NCI-H187 treated with DMSO at 0.1 percent for 48 hours (cell line): ENCODE data around the gene PPP2R1A.
"Not testable (repeated sequence)": the region's sequence is repeated elsewhere in the genome, so short reads cannot be mapped to it uniquely, and the experiment has no call there.

Source experiments
- DNase-seq: peaks from one replicate; lab custom pipeline; 2025; lab: John Stamatoyannopoulos, UW

The PPP2R1A gene

GRCh38 chr19:52244021-52244420, 54.2 kb downstream of the PPP2R1A start:
- DNase-seq, result no peak

GRCh38 chr19:52248241-52248640, 58.4 kb downstream of the PPP2R1A start:
- no peak for DNase-seq

DNA sequence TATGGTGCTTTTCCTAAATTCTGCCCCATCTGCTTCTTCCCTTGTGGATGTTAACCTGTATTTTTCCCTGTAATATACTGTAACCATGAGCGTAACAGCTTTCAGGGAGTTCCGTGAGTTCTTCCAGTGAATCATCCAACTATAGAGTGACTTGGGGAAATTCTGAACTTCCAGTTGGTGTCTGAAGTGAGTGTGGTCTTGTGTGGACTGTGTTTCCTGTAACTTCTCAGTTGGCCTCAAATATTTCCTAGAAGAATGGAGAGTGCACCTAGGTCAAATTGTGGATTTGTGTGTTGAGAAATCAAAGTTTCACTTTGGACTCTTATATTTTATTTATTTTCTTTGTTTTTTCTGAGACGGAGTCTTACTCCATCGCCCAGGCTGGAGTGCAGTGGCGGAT, 68.6 kb downstream of the PPP2R1A start:
- DNase-seq, result no peak

DNA sequence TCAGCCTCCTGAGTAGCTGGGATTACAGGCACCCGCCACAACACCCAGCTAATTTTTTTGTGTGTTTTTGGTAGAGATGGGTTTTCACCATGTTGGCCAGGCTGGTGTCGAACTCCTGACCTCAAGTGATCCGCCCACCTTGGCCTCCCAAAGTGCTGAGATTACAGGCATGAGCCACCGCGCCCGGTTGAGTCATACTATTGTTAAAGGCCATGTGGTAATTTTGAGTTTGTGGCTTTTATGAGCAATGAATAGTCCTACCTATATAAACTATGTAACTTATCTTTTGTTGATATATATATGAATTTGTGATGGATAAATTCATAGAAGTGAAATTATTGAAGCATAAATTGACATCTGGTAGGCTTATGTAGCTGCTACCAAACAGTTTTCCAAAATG, 75.7 kb downstream of the PPP2R1A start:
- DNase-seq, result not testable (repeated sequence)

DNA sequence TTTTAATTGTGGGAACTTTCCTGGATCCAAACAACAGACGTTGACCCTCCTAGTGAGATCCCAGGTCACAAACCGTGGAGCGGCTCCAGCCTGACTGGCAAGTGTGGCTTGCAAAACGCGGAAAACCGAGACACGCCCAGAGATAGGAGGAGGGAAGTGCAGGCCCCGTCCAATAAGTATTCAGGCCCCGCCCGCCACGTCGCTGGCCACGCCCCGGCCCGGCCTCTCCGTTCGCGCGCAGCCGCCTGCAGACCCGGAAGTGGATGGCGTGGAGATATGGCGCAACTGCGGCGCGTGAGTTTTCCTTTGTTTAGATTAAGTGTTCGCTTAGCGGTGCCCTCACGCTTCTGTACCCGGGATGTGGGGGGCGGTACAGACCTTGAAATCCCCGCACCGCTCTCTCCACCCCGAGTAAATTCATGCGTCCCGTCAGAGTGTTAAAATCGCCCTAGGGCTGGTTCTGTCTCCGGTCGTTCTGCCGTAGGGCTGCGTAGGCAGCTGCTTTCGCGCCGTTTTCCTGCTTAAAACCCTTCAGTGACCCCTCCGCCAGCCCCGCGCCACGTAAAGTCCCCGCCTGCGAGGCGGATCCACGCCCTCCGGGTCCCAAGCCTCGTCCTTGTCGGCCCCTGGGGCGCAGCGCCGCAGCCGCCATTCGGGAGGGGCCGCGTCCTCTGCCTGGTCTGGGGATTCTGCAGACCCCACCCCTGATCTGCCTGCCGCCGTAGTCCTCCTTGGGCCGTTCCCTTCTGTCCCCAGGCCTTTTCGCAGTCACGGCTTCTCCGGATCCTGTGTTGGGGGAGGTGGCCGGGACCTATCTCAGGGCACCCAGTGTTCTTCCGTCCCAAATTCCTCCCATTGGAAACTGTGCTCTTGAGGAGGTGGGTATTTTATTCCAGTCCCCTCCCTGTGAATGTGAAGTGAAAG, 79.7 kb downstream of the PPP2R1A start, which contains the start of gene ZNF766:
Gene ZNF766, plus strand, starts transcription at position 250 of the 924 bp plus-strand sequence. Its CDS starts 27 bp downstream, at position 277.
- DNase-seq, result peak; percentile 92

GRCh38 chr19:52270266-52270885, 80.5 kb downstream of the PPP2R1A start:
- no peak for DNase-seq

GRCh38 chr19:52273301-52273700, 83.4 kb downstream of the PPP2R1A start:
- no peak for DNase-seq

DNA sequence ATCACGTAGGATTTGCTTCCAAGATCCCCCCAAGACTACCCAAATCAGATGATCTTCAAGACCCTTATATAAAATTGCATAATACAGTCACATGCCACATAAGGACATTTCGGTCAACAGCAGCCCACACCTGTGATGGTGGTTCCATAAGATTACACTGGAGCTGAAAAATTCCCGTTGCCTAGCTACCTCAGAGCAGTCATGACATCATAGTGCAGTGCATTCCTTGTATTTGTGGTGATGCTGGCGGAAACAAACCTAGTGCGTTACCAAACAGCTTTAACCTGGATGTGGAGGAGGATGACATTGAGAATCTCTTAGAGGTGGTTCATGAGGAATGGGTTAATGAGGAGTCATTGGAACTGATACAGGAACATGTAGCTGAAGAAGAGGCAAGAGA, 84.3 kb downstream of the PPP2R1A start:
- DNase-seq, result no peak

DNA sequence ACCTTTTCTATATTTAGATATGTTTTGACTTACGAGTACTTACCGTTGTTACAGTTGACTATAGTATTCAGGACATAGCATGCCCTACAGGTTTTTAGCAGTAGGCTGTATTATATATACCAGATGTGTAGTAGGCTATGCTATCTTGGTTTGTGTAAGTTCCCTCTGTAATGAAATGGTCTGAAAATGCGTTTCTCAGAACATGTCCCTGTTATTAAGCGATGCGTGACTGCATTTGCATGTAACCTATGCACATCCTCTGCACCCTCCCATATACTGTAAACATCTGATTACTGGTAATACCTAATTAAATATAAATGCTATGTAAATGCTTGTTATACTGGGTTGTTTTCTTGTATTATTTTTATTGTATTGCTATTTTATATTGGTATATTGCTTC, 86.1 kb downstream of the PPP2R1A start:
- DNase-seq, result no peak

- DNase-seq, result no peak
Observed at GRCh38 chr19:52277471-52277870, 87.6 kb downstream of the PPP2R1A start.
